PC-3 (cell line): ENCODE results near the gene BBS7. TPM values are rescaled to one million over a fixed set of nuclear protein-coding genes. Genes with fewer than 3 reads are reported as not detected.

Experiments
- ATAC-seq: fragments of 200-7000 bp; cut with Tn5 transposase; 2 replicates; pipeline ENCODE4 v1.9.1; 2020; ENCODE audit warnings: mild to moderate bottlenecking, moderate library complexity
- BruUV-seq: library from RNA; stranded (reverse); fragments of 400-500 nt; replicated peaks from 2 replicates; lab custom pipeline; 2021; lab: Mats Ljungman, UMichigan
- CTCF ChIA-PET: fragments of 300-600 bp; sonication (Branson Sonifier 250); formaldehyde crosslinking; loops from one replicate; lab custom pipeline; 2022; ENCODE audit warnings: antibody characterized with exemption; lab: Charles Lee
- POLR2A ChIA-PET: fragments of 300-600 bp; sonication (Branson Sonifier 250); formaldehyde crosslinking; loops from one replicate; lab custom pipeline; 2022; ENCODE audit warnings: antibody characterized with exemption; ENCODE audit not compliant: unreplicated experiment; lab: Charles Lee
- DNase-seq: peaks from one replicate; pipeline ENCODE4 v3.0.0-alpha.2; 2015
- H2AFZ ChIP-seq: fragments of 300-600 bp; sonication (generic); 2 replicates; pipeline ENCODE4 v1.6.0; 2016; ENCODE audit warnings: antibody characterized with exemption, low read length
- H3F3A ChIP-seq: fragments of 300-600 bp; sonication (generic); one replicate; pipeline ENCODE4 v1.6.0; 2017; ENCODE audit warnings: antibody characterized with exemption, low read length, control low read depth, mild to moderate bottlenecking; ENCODE audit not compliant: unreplicated experiment
- H3K27ac ChIP-seq: fragments of 300-600 bp; sonication (generic); 2 replicates; pipeline ENCODE4 v1.5.1; 2016; ENCODE audit warnings: mild to moderate bottlenecking, low read length
- H3K27me3 ChIP-seq: fragments of 300-600 bp; sonication (generic); 2 replicates; pipeline ENCODE4 v1.6.1; 2016; ENCODE audit warnings: low read length, mixed read lengths
- H3K36me3 ChIP-seq: fragments of 300-600 bp; sonication (generic); 2 replicates; pipeline ENCODE4 v1.6.1; 2016; ENCODE audit warnings: low read depth, mixed run types, low read length, mixed read lengths
- H3K4me1 ChIP-seq: fragments of 300-600 bp; sonication (generic); 2 replicates; pipeline ENCODE4 v1.5.1; 2016; ENCODE audit warnings: low read length; ENCODE audit not compliant: insufficient read depth
- H3K4me2 ChIP-seq: fragments of 300-600 bp; sonication (generic); 2 replicates; pipeline ENCODE4 v1.6.0; 2016; ENCODE audit warnings: low read length
- H3K4me3 ChIP-seq: fragments of 300-600 bp; sonication (generic); 2 replicates; pipeline ENCODE4 v1.5.1; 2016; ENCODE audit warnings: mild to moderate bottlenecking, low read length, mixed read lengths
- H3K79me2 ChIP-seq: fragments of 300-600 bp; sonication (generic); 2 replicates; pipeline ENCODE4 v1.6.1; 2017; ENCODE audit warnings: low read length, mixed read lengths
- H3K9ac ChIP-seq: fragments of 300-600 bp; sonication (generic); 2 replicates; pipeline ENCODE4 v1.6.0; 2016; ENCODE audit warnings: mild to moderate bottlenecking, low read length
- H3K9me2 ChIP-seq: fragments of 300-600 bp; sonication (generic); replicated peaks from 2 replicates; pipeline ENCODE4 v1.6.1; 2016; ENCODE audit warnings: mixed run types, low read length, mixed read lengths
- H3K9me3 ChIP-seq: fragments of 300-600 bp; sonication (generic); 2 replicates; pipeline ENCODE4 v1.6.1; 2016; ENCODE audit warnings: low read length, mixed read lengths
- H4K20me1 ChIP-seq: fragments of 300-600 bp; sonication (generic); 2 replicates; pipeline ENCODE4 v1.6.1; 2016; ENCODE audit warnings: low read length, mixed read lengths
- CTCF ChIP-seq: fragments of 300-600 bp; sonication (generic); conservative IDR thresholded peaks from 2 replicates; pipeline ENCODE4 v1.5.1; 2017; ENCODE audit warnings: antibody characterized with exemption, low read depth, mild to moderate bottlenecking, low read length
- EZH2 ChIP-seq: fragments of 300-600 bp; sonication (generic); IDR thresholded peaks from one replicate; pipeline ENCODE4 v1.6.1; 2017; ENCODE audit warnings: antibody characterized with exemption, mild to moderate bottlenecking, low read length; ENCODE audit not compliant: unreplicated experiment
- EZH2phosphoT487 ChIP-seq: fragments of 300-600 bp; sonication (generic); IDR thresholded peaks from 2 replicates; pipeline ENCODE4 v1.6.1; 2018; ENCODE audit warnings: mild to moderate bottlenecking, antibody characterized with exemption, low read length, borderline replicate concordance
- intact Hi-C: fragments of 100-400 bp; cut with micrococcal nuclease; formaldehyde crosslinking; loops from 2 replicates; pipeline ENCODE4 v1.9.0; 2023
- total RNA-seq: library from RNA; depleted of rRNA; stranded (reverse); fragments of >200 nt; gene quantifications from 2 replicates; pipeline ENCODE4 v1.2.3, GENCODE V29; 2014

Gene BBS7
- total RNA-seq, 1 experiment from 2014 or later, result 10.1 TPM

GRCh38 chr4:121778991-121779628 lies 91.2 kb downstream of the BBS7 start:
- no peak for DNase-seq
- CTCF ChIA-PET, result no interaction called here

DNA sequence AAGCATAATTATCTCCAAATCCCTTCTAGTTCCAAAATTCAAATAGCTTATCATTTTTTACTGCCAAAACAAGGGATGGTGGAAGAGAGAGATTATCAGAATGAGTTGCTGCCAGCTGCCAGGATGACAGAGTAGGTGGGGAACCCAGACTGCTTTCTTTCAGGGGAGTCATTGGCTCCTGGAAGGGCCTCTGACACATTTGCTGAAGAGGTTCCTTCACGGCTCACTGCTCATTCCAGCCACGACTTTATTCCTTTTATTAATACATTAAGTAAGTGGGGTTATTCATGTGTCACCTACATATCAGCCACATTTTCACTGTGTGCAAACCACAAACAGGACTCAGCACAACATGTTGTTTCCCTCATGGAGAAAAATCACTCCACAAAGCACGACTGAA lies 92.6 kb downstream of the BBS7 start:
- no peaks in the 10 kb centered on the region for H4K20me1 ChIP-seq
- ATAC-seq (no peak), DNase-seq (no peak)
- H3K79me2 ChIP-seq, result no peaks in the 10 kb centered on the region
- H3K4me1 ChIP-seq, result no peaks in the 10 kb centered on the region
- no TSS peak for BruUV-seq
- ChIA-PET POLR2A (interaction anchor here (0.5 kb wide), 1 partner anchor 1547 kb away, joined by 3 read pairs; no protein-coding TSS in a partner anchor), CTCF (no interaction called here)
- H3F3A ChIP-seq, result no peaks in the 10 kb centered on the region
- H2AFZ ChIP-seq, result no peak overlapping the region
- H3K4me2 ChIP-seq, result no peak overlapping the region
- no peaks in the 10 kb centered on the region for H3K36me3 ChIP-seq
- intact Hi-C loops, result no loop called here
- H3K9me2 ChIP-seq, result no peaks in the 10 kb centered on the region
- no peaks in the 10 kb centered on the region for H3K27me3 ChIP-seq
- TF ChIP-seq EZH2phosphoT487, result no peak
- no peak for TF ChIP-seq EZH2
- TF ChIP-seq CTCF, result no peak
- no peak overlapping the region for H3K9ac ChIP-seq
- no peak overlapping the region for H3K27ac ChIP-seq
- H3K4me3 ChIP-seq, result no peak overlapping the region
- no peaks in the 10 kb centered on the region for H3K9me3 ChIP-seq

More at GRCh38 chr4:121778991-121779628, 91.2 kb downstream of the BBS7 start:
- TF ChIP-seq EZH2phosphoT487 (no peak), CTCF (no peak), EZH2 (no peak)
- Histone ChIP-seq H3F3A (no peaks in the 10 kb centered on the region), H3K36me3 (no peaks in the 10 kb centered on the region), H3K79me2 (no peaks in the 10 kb centered on the region), H2AFZ (no peak overlapping the region), H3K27ac (no peak overlapping the region), H3K9me2 (no peaks in the 10 kb centered on the region), H3K9ac (no peak overlapping the region), H3K4me3 (no peak overlapping the region), H3K27me3 (no peaks in the 10 kb centered on the region), H4K20me1 (no peaks in the 10 kb centered on the region), H3K9me3 (no peaks in the 10 kb centered on the region), H3K4me2 (no peak overlapping the region), H3K4me1 (no peaks in the 10 kb centered on the region)
- ATAC-seq, result no peak
- POLR2A ChIA-PET, result no interaction called here
- intact Hi-C loops, result no loop called here
- no TSS peak for BruUV-seq

- H3K9me2 ChIP-seq, result no peaks in the 10 kb centered on the region
- H3K9ac ChIP-seq, result no peak overlapping the region
- DNase-seq (no peak), ATAC-seq (no peak)
- no peak overlapping the region for H3K4me3 ChIP-seq
- H3K27me3 ChIP-seq, result no peaks in the 10 kb centered on the region
- H3K4me1 ChIP-seq, result no peaks in the 10 kb centered on the region
- no peak for TF ChIP-seq EZH2
- no peak for TF ChIP-seq EZH2phosphoT487
- no peak for TF ChIP-seq CTCF
- ChIA-PET POLR2A (no interaction called here), CTCF (interaction anchor here (0.7 kb wide), 1 partner anchor 585 kb away, joined by 3 read pairs; no protein-coding TSS in a partner anchor)
- H4K20me1 ChIP-seq, result no peaks in the 10 kb centered on the region
- H3F3A ChIP-seq, result no peaks in the 10 kb centered on the region
- no peaks in the 10 kb centered on the region for H3K36me3 ChIP-seq
- no TSS peak for BruUV-seq
- no peaks in the 10 kb centered on the region for H3K79me2 ChIP-seq
- intact Hi-C loops, result no loop called here
- H3K9me3 ChIP-seq, result no peaks in the 10 kb centered on the region
- H2AFZ ChIP-seq, result no peak overlapping the region
- no peak overlapping the region for H3K4me2 ChIP-seq
- no peak overlapping the region for H3K27ac ChIP-seq
Measured at GRCh38 chr4:121776610-121777401, 93.5 kb downstream of the BBS7 start.
